Femur (tissue), 1 donor: ENCODE measurements around the gene COPG2.
"Not testable (repeated sequence)": the region's sequence is repeated elsewhere in the genome, so short reads cannot be mapped to it uniquely, and the experiment has no call there.

Experiments used
- DNase-seq: peaks from one replicate; pipeline ENCODE4 v3.0.0-alpha.2; 2017

Gene COPG2

DNA sequence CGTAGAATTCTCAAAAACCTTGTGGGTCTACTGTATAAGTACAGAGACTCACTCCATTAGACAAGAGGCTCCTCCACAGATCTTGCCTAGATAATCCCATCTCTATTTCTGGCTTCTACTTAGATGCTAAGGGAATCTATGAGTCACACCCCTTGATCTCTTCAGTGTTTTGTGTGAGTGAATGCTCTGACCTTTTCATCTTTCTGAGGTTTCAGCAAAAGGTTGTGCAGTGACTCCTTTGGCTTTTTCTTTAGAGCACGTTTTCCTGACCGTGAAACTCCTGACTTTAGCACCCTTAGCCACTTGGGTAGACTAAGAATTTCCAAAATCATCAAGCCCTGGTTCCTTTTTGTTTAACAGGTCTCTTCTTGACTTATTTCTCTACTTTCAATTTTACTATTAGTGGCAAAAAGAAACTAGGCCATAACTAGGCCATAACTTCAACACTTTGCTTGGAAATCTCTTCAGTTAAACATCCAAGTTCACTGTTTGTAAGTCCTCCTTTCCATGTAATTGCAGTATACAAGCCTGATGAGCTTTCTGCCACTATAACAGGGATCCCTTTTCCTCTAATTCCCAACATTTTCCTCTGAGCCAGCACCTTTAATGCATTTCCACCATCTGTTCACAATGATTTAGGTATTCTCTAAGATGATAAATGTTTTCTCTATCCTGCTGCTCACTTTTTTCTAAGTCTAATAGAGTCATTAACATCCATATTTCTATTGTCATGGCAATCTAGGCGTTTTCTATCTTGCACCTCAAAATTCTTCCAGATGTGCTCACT is 19.4 kb downstream of the COPG2 start:
- no peak for DNase-seq

DNA sequence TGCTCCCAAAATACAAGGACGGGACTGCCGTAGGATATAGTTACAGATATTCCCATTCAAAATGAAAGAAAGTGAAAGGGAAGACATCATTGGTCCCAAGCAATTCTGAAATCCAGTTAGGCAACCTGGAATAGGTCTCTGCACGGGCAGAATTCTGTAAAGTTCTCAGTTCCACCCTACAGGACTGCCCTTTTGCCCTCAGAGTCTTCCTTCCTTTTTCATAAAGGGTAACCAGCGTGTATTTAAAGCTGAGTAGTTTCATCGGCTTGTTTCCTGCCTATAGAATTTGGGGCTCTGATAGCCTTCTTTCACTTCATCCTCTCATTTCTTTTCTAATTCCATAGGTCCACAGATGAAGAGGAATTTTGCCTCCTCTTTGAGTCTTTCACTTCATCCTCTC is 20.0 kb downstream of the COPG2 start:
- no peak for DNase-seq

DNA sequence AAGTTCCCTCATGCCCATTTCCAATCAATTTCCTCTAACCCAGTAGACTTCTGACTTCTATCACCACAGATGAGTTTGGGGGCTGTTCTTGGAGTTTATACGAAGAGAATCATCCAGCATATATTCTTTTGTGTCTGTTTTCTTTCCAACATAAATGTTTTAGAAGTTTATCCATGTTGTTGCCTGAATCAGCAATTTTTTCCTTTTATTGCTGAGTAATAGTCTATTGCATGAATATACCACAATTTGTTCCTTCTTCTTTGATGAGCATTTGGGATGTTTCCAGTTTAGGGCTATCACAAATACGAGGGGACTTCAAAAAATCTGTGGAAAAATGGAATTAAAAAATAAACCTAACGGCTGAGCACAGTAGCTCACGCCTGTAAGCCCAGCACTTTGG is 26.2 kb downstream of the COPG2 start:
- no peak for DNase-seq

DNA sequence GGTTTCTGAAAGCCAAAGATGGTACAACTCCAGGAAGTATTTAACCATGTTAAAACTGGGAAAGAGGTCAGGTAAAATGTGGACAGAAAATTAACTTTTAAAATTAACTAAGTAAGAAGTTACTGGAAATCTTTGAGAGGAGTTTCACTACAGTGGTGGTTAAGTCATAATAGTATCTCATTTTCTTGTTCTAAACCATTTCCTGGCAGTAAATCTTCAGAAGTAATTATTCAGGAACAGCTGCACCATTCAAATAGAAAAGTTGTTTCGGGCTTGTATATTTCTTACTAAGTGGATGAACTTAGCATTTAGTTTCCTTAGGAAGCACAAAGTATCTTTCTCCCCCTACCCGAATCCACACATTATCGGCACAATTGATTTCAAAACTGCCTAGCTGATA is 27.1 kb downstream of the COPG2 start:
- no peak for DNase-seq

DNA sequence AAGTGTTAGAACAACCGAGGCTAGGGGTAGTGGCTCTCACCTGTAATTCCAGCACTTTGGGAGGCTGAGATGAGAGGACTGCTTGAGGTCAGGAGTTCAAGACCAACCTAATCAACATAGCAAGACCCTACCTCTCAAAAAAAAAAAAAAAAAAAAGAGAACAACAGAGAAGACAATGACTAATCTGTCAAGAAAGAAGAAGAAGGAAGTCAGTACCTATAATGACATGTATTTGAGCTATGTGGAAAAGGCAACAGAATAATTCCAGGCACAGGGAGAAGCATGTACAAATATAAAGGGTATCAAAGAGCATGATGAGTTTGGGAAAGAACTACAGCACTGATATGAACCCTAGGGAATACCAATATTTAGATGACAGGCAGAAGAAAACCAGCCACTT is 27.5 kb downstream of the COPG2 start:
- no peak for DNase-seq

DNA sequence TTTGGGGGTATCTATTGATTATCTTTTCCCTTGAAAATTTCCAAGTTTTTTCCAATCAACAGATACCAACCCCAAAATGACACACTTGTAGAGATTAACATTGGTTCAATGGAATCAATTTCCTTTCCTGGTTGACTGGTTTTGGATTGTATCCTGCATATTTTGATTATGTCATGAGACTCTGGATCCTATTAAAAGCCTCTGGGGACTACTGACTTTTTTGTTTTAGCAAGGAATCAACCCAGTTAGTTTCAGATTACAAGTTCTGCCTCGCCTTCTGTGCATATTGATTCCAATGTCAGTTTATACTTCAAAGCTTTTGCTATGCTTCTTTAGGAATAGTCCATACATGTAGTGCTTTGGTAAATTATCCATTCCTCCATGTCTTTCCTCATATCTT is 29.2 kb downstream of the COPG2 start:
- no peak for DNase-seq

DNA sequence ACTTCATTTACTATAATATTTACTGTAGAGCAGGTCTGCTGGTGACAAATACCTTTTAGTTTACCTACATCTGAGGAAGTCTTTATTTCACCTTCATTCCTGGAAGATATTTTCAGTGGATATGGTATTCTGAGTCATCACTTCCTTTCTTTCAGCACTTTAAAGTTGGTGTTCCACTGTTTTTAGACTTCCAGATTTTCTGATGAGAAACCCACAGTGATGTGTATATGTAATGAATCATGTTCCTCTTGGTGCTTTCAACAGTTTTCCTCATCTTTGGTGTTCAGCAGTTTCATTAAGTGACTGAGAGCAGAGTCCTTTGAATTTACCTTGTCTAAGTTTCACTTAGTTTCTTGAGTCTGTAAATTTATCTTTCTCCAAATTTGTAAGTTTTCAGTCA is 36.4 kb downstream of the COPG2 start:
- DNase-seq: no peak

DNA sequence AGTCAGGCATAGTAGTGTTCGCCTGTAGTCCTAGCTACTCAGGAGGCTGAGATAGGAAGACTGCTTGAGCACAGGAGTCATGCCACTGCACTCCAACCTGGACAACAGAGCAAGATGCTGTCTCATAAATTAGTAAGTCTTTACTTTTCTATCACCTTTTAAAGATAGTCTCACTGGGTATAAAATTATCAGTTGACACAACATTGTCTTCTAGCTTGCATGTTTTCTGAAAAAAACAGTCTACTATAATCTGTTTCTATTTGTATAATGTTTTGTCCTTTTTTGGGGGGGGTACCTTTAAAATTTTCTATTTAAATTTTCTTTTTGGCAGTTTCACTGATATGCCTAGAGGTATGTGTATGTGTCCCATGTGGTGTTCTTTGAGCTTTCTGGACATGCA is 39.6 kb downstream of the COPG2 start:
- DNase-seq: no peak

DNA sequence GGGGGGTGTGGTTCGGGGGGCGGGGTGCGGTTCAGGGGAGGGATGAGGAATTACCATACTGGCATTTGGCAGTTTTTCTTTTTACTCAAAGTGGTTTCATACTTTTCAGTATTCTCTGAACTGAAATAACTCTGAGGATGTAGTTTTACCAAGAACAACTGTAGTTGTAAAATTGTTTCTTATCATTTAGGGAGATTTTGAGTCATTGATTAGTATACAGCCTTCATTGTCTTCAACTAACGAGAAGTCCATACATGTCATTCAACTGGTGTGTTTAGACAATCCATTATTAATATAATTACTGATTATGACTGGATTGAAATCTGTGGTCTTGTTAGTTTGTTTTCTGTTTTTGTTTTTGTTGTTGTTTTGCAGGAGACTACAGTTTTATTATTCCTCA is 40.8 kb downstream of the COPG2 start:
- no peak for DNase-seq

DNA sequence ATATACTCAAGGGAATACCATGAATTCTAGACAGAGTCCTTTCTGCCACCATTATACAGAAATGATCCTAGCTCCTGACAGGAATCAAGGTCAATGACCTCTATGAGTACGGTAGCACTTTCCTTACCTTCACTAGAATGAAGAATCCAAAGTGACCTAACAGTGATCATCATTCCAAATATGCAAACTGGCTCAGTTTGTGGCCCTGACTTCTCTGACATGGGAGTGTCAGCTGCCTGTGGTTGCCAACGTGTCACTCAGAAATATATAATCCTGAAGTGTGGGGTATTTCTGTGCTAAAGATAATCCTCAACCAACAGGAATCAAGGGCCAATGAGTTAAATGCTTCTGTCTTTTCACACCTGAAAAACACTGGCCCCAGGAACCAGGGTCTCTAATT is 45.7 kb downstream of the COPG2 start:
- DNase-seq: no peak

DNA sequence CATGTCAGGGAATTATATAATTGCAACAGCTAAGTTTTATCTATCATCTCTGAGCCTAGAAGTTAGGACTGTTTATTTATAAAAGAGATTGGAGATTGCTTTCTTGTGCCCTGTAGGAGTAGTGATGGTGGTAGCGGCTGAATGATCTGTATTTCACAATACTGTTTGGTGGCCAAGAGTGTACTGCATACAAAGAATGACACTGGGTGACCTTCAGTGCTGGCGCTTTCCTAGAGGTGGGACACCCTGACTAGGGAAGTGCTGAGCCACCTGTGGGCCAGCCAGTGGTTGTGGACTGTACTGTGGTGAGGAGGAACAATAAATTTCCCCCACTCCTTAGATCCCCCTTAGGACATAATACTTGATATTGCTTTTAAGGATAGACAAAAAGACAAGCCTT is 53.0 kb downstream of the COPG2 start:
- DNase-seq: no peak

DNA sequence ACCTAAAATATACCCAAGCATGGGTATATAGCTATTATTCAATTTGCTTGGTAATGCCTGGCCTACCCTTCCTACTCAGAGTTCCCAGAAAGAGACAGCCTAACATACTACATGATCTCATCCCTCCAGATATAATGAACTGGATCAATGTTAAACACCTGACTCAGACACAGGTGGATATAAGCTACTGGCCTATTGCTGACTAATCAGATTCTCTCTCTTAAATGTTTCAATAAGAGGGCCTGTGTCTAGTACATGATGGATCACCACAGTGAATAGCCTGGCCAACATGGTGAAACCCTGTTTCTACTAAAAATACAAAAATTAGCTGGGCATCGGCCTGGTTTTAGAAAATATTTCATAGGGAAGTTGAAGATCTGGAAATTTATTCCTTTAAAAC is 54.1 kb downstream of the COPG2 start:
- DNase-seq: no peak

DNA sequence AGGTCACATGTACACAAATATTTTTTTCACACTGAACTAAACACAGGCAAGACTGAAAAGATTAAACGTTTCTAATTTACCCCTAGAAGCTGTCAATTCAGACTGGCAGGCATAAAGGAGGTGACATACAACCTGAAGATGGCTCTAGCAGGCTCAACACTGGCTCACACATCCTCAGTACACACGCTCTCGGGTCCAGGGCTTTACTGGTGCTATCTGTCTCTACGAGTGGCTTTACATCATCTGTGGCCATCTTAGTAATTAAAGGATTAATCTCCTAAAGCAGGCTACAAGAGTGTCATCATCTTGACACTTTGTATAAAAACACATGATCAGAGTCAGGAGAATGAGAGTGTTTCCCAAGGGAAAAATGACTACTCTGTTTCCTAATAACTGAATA is 57.3 kb downstream of the COPG2 start:
- no peak for DNase-seq

DNA sequence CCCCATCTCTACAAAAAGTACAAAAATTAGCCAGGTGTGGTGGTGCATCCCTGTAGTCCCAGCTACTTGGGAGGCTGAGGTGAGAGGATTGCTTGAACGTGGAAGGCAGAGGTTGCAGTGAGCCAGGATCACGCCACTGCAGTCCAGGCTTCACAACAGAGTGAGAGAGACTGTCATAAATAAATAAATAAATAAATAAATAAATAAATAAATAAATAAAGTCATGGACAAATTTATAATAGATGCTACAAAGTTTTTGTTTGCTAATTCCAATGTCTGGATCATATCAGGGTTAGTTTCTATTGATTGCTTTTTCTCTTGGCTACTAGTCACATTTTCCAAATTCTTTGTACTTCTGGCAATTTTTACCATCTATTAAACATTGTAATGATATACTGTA is 61.5 kb downstream of the COPG2 start:
- DNase-seq: not testable (repeated sequence)

DNA sequence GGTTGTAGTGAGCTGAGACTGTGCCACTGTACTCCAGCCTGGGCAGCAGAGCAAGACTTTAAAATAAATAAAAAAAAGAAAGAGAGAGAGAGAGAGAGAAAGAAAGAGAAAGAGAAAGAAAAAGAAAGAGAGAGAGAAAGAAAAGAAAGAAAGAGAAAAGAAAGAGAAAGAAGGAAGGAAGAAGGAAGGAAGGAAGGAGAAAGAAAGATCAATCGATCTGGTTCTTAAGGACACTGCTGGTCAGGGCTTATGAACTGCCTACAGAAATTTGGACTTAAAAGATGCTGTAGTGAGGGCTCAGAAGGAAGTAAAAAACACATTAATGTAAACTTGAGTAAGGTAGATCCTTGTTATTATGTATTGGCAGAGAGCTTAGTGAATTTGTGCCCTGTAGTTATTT is 62.4 kb downstream of the COPG2 start:
- no peak for DNase-seq

DNA sequence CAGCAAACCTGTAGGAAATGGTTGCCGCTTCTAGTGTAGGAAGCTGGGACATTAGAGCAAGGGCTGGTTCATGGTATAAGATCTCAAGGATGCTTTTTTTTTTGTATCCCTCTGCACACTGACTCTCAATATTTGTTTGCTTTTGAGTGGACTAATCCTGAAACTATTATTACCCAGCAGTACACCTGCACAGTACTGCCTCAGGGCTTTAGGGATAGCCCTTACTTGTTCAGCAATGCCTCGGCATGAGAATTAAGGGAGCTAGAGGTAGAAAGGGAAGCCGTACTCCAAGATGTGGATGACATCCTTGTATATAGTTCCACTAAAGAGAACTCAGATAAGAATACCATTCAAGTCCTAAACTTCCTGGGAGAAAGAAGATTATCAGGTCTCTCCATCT is 70.5 kb downstream of the COPG2 start:
- no peak for DNase-seq

DNA sequence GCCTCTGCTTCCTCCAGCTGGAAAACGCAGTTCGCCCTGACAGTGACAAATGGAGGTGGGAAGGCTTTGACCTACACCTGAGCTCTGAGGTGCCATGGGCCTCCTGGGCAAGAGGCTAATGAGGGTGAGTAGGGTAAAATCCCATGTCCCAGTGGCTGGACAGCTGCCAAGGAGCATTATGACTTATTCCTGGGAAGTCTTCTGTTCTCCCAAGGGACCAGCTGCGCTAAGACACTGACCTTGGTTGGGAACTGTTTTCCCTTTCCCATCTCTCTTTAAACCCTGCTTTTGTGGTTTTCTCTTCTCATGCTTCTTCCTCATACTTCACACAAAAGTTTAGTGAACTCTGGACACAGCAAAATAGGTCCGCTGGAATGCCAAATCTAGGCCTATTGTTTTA is 72.6 kb downstream of the COPG2 start:
- peak; percentile 17 for DNase-seq

DNA sequence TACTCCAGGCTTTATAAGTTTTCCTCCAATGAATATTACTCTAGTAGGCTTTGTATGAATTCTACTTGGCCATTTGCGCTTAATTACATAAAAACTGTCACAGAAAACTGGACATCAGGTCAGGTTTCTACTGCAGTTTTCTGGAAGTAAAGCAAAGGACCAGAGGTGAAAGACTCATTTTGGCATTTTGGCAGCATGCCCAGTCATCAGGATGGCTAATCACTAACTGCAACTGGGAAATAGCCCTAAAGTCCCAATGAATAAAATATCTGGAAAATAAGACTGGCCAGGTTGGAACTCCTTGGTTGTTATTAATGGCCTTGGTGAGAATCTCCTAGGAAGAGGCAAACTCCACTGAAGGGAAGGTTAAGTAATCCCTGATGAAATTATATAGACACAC is 75.5 kb downstream of the COPG2 start:
- DNase-seq: no peak

DNA sequence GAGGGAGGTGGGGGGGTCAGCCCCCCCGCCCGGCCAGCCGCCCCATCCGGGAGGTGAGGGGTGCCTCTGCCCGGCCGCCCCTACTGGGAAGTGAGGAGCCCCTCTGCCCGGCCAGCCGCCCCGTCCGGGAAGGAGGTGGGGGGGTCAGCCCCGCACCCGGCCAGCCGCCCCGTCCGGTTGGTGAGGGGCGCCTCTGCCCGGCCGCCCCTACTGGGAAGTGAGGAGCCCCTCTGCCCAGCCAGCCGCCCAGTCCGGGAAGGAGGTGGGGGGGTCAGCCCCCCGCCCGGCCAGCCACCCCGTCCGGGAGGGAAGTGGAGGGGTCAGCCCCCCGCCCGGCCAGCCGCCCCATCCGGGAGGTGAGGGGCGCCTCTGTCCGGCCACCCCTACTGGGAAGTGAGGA is 77.1 kb downstream of the COPG2 start:
- DNase-seq: not testable (repeated sequence)

DNA sequence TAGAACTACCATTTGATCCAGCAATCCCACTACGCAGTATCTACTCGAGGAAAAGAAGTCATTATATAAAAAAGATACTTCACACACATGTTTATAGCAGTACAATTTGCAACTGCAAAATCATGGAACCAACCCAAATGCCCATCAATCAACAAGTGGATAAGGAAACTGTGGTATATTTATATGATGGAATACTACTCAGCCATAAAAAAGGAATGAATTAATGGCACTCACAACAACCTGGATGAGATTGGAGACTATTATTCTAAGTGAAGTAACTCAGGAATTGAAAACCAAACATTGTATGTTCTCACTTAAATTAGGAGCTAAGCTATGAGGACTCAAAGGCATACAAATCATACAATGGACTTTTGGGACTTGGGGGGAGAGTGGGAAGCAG is 82.6 kb downstream of the COPG2 start:
- DNase-seq: not testable (repeated sequence)

DNA sequence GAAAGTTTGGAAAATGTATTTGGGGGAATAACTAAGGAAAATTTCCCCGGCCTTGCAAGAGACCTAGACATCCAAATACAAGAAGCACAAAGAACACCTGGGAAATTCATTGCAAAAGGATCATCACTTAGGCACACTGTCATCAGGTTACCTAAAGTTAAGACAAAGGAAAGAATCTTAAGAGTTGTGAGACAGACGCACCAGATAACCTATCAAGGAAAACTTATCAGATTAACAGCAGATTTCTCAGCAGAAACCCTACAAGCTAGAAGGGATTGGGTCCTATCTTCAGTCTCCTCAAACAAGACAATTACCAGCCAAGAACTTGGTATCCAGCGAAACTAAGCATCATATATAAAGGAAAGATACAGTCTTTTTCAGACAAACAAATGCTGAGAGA is 93.4 kb downstream of the COPG2 start:
- DNase-seq: not testable (repeated sequence)

DNA sequence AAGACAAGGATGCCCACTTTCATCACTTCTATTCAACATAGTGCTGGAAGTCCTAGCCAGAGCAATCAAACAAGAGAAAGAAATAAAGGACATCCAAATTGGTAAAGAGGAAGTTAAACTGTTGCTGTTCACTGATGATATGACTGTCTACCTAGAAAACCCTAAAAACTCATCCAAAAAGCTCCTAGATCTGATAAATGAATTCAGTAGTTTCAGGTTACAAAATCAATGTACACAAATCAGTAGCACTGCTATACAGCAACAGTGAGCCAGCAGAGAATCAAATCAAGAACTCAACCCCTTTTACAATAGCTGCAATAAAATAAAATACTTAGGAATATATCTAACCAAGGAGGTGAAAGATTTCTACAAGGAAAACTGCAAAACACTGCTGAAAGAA is 98.4 kb downstream of the COPG2 start:
- not testable (repeated sequence) for DNase-seq

DNA sequence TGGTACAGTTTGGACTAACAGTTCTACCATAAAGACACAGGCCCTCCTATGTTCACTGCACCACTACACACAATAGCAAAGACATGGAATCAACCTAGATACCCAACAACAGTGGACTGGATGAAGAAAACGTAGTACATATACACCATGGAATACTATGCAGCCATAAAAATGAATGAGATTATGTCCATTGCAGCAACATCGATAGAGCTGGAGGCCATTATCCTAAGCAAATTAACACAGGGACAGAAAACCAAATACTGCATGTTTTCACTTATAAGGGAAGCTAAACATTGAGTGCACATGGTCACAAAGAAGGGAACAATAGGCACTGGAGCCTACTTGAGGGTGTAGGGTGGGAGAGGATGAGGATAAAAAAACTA is 101.7 kb downstream of the COPG2 start:
- no peak for DNase-seq

DNA sequence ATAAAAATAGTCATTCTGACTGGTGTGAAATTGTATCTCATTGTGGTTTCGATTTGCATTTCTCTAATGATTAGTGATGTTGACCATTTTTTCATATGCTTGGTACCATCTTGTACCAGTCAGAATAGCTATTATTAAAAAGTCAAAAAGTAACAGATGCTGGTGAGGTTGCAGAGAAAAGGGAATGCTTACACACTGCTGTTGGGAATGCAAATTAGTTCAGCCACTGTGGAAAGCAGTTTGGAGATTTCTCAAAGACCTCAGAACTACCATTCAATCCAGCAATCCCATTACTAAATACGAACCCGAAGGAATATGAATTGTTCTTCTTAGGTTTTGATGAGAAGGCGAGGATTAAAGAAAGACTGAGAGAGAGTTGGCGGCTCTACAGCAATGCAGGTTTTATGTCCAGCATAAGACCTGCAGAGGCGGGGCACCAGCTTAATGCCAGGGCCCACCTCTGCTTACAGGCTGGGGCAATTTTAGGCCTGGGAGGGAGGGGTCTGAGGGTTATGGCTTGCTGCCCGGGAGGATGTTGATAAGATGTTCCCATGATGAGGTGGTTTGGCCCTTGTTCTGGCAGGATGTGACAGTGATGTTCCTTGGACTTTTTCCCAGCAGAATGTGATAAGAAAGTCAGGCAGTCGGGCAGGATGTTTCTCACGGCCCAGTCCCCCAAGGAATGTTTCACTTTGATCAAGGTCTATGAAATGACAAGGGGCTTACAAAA is 102.2 kb downstream of the COPG2 start:
- no peak for DNase-seq

DNA sequence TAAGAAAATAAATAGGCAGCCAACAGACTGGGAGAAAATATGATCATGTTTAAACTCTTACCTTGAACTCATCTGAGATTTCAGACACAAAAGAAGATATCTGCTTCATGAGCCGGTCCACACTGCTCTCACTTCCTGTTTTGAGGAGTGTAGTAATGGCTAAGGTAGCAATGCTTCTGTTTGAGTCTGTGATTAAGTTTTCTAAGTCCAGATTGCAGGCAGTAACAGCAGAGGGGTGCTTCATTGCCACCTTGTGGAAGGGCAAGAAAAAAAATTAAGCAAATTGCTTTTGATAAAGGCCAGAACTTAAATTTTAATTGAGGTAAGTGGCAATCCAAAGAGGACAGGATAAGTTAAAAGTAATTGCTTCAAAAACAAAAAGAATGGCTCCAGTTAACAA is 107.6 kb downstream of the COPG2 start:
- DNase-seq: no peak
